H1 (cell line): ENCODE measurements around the gene TMEM59L. TPM values are rescaled to one million over a fixed set of nuclear protein-coding genes. Genes with fewer than 3 reads are reported as not detected.

ENCODE experiments used
- NANOG ChIP-seq: IDR thresholded peaks from 2 replicates; pipeline ENCODE4 v1.6.1; 2011; ENCODE audit warnings: low read length, low read depth, mild to moderate bottlenecking, inconsistent platforms; ENCODE audit not compliant: insufficient read depth, poor library complexity, severe bottlenecking
- POLR2AphosphoS5 ChIP-seq: IDR thresholded peaks from 2 replicates; pipeline ENCODE4 v1.6.1; 2011; ENCODE audit warnings: low read depth, low read length
- USF2 ChIP-seq: IDR thresholded peaks from 2 replicates; pipeline ENCODE4 v1.6.1; 2011; ENCODE audit warnings: low read length, improper control_type of control experiment
- polyA plus RNA-seq, 7 experiments: library from polyadenylated mRNA; depleted of rRNA in 3 of 7; stranded (reverse) in 5 of 7; unstranded in 2 of 7; fragments of >200 nt in 5 of 7; fragments of 200-250 nt in 2 of 7; gene quantifications; 1 replicate in 5 of 7; 2 replicates in 1 of 7; 4 replicates in 1 of 7; pipeline versions ENCODE4 v1.2.1 to v1.2.3, GENCODE V29; 2011 to 2013; ENCODE audit warnings: missing spikeins in 2 of 7, mixed read lengths in 2 of 7
- total RNA-seq: library from RNA; stranded (reverse); fragmentation: NEBNext Ultra II Directional; extraction: Animal tissue kit (Norgen Biotek cat#: 25700); gene quantifications from 2 replicates; pipeline ENCODE4 v1.2.1, GENCODE V29; 2021
- TF ChIP-seq, protein P1 (sequence below): IDR thresholded peaks from 2 replicates; pipeline ENCODE4 v1.6.1; 2012; ENCODE audit warnings: inconsistent platforms

Gene TMEM59L
- total and polyA plus RNA-seq, 2 of the 8 experiments (the other 6 are each of a cell fraction or from before 2014, with no cell fraction given) = 4.0 to 12.2 TPM

DNA sequence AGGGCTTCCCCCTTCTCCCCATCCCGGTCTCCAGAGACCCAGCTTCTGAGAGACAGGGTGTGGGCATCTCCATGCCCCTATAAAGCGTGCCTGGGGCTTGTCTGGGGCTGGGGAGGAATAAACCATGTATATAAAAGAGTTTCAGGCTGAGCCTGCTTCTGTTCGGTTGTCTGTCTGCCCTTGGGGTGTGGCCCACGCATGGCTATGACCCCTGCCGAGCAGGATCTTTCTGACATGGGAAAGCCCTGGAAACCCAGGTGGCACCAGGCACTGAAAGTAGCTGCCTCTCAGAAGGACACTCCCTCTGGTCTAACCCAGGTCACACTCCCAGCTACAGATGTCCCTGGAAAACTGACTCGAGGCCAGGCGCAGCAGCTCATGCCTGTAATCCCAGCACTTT lies 8.2 kb downstream of the TMEM59L start (continued):
- TF ChIP-seq, protein P1, sequence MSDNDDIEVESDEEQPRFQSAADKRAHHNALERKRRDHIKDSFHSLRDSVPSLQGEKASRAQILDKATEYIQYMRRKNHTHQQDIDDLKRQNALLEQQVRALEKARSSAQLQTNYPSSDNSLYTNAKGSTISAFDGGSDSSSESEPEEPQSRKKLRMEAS = no peak
- TF ChIP-seq USF2 = no peak
- no peak for TF ChIP-seq POLR2AphosphoS5
- TF ChIP-seq NANOG = no peak
